Measurements from ENCODE around the gene PROB1.

Gene PROB1

DNA sequence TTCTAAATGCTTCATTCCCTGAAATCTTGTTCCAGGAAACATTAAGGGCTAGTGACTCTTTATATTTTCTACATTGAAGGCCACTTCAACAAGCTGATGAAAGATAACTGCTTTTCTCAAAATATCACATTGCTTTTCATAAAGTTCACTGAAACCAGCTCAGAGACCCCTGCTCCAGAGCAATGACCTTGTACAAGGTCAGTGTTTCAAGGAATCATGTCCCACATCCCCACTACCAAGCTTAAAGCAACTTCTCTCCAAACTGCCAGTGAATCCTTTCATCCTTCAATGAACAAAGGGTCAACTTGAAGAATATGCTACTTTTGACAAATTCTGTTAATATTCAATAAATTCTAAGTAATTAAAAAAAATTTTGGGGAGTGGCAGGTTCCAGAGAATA lies 21.0 kb upstream of the PROB1 start:
- Histone ChIP-seq H4K91ac (ENCODE audit: low read depth, low read length) (no peak overlapping the region), H2AFZ (ENCODE audit: insufficient read depth, low read length, poor library complexity) (no peak overlapping the region), H3K4ac (ENCODE audit: low read depth, low read length) (no peak overlapping the region), H3K9me3 (ENCODE audit: insufficient read depth, low read depth, low read length) (no peaks in the 10 kb centered on the region), H3K4me3 (ENCODE audit: low read depth, low read length) (no peak overlapping the region), H2BK12ac (ENCODE audit: low read length) (no peak overlapping the region), H3K14ac (ENCODE audit: low read length) (no peak overlapping the region), H3K23ac (ENCODE audit: low read length) (no peak overlapping the region), H3K18ac (ENCODE audit: low read length) (no peak overlapping the region), H2BK5ac (ENCODE audit: low read depth, low read length, poor library complexity) (no peak overlapping the region), H3K79me2 (ENCODE audit: control insufficient read depth, insufficient read depth, low read length, poor library complexity) (no peaks in the 10 kb centered on the region), H2BK120ac (ENCODE audit: insufficient read depth, low read length, poor library complexity) (no peak overlapping the region), H3K27ac (ENCODE audit: low read depth, low read length) (no peak overlapping the region), H3K27me3 (ENCODE audit: insufficient read depth, low read length) (no peaks in the 10 kb centered on the region), H4K12ac (ENCODE audit: low read depth, low read length) (no peak overlapping the region), H2AK5ac (ENCODE audit: low read length) (no peak overlapping the region), H3K4me2 (ENCODE audit: low read length) (no peak overlapping the region), H4K8ac (ENCODE audit: low read depth, low read length) (no peak overlapping the region), H3K9ac (ENCODE audit: low read length) (no peak overlapping the region), H3K4me1 (ENCODE audit: control insufficient read depth in 1 of 2, insufficient read depth in 2 of 2, low read length in 2 of 2) (no peaks in the 10 kb centered on the region), H3K36me3 (ENCODE audit: control insufficient read depth in 1 of 2, insufficient read depth in 2 of 2, low read length in 2 of 2) (peaks cover 2 to 5% of the 10 kb centered on the region in 2 experiments), H3K79me1 (ENCODE audit: low read length) (no peaks in the 10 kb centered on the region)
- no peak for DNase-seq

DNA sequence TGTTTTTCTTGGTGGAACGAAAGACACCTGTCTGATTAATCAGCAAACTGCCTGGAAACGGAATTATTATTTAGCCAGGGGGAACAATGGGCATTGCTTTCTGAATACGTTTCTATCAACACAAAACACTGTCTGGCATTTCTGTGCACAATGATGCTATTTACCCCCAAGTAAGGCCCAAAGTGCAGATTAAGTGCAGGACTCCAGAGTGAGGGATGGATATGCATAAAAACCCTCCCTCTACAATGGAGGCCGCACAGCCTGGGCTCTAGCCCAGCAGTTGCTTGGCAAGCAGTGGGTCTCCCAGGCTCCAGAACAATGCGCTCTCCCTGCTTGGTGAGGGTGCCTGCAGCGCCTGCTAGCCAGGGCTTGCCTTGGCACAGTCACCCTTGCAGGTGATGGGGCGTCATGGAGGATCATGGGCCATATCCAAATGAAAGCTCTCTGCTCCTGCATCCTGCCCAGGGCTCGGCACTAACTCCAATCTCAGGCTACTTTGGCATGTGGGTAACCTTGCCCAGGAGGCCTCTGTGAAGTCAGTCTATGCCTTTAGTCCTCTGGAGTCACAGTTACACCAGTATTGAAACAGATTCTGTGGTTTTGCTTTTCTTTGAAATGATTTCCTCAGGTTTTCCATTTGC lies 20.4 kb upstream of the PROB1 start:
- Histone ChIP-seq H3K23ac (ENCODE audit: low read length) (no peak overlapping the region), H3K4me2 (ENCODE audit: low read length) (no peak overlapping the region), H3K9ac (ENCODE audit: low read length) (no peak overlapping the region), H4K12ac (ENCODE audit: low read depth, low read length) (no peak overlapping the region), H3K18ac (ENCODE audit: low read length) (no peak overlapping the region), H2BK5ac (ENCODE audit: low read depth, low read length, poor library complexity) (no peak overlapping the region), H3K9me3 (ENCODE audit: insufficient read depth, low read depth, low read length) (no peaks in the 10 kb centered on the region), H3K4me1 (ENCODE audit: control insufficient read depth in 1 of 2, insufficient read depth in 2 of 2, low read length in 2 of 2) (no peaks in the 10 kb centered on the region), H4K8ac (ENCODE audit: low read depth, low read length) (no peak overlapping the region), H3K4ac (ENCODE audit: low read depth, low read length) (no peak overlapping the region), H3K27ac (ENCODE audit: low read depth, low read length) (no peak overlapping the region), H3K79me1 (ENCODE audit: low read length) (no peaks in the 10 kb centered on the region), H3K27me3 (ENCODE audit: insufficient read depth, low read length) (no peaks in the 10 kb centered on the region), H2AFZ (ENCODE audit: insufficient read depth, low read length, poor library complexity) (no peak overlapping the region), H3K14ac (ENCODE audit: low read length) (no peak overlapping the region), H2BK120ac (ENCODE audit: insufficient read depth, low read length, poor library complexity) (no peak overlapping the region), H3K36me3 (ENCODE audit: control insufficient read depth in 1 of 2, insufficient read depth in 2 of 2, low read length in 2 of 2) (peaks cover 2 to 5% of the 10 kb centered on the region in 2 experiments), H3K79me2 (ENCODE audit: control insufficient read depth, insufficient read depth, low read length, poor library complexity) (no peaks in the 10 kb centered on the region), H2BK12ac (ENCODE audit: low read length) (no peak overlapping the region), H3K4me3 (ENCODE audit: low read depth, low read length) (no peak overlapping the region), H2AK5ac (ENCODE audit: low read length) (no peak overlapping the region), H4K91ac (ENCODE audit: low read depth, low read length) (no peak overlapping the region)
- DNase-seq, result no peak
- WGBS (ENCODE audit: extremely low coverage, insufficient coverage, insufficient read length), result no CpG with 5 or more reads among the region's 8 CpGs

DNA sequence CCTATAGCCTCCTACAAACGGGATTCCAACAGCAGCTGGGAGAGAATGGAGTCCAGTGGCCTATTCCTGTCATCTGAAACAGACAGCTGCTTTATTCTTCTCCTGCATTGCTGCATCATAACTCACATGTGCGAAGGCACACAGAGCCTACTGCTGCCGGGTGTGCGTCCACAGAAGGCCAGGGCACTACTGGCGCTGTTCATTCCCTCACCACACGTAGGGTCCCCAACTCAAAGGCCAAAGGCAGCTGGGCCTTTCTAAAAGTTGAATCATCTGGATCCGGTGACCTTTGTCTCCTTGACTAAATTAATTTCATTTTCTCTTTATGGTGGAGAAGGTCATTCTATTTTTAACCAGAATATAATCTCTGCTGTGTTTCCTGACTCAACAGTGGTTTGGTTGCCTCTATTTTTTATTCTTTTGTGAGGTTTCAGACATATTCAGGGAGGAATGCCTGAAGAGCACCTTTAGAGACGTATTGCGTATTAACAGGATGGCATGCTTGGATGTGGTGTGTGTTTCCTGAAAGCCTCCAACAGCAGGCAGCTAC lies 19.8 kb upstream of the PROB1 start:
- Histone ChIP-seq H2BK5ac (ENCODE audit: low read depth, low read length, poor library complexity) (no peak overlapping the region), H3K4me2 (ENCODE audit: low read length) (no peak overlapping the region), H2AFZ (ENCODE audit: insufficient read depth, low read length, poor library complexity) (no peak overlapping the region), H4K91ac (ENCODE audit: low read depth, low read length) (no peak overlapping the region), H3K27me3 (ENCODE audit: insufficient read depth, low read length) (no peaks in the 10 kb centered on the region), H3K4me3 (ENCODE audit: low read depth, low read length) (no peak overlapping the region), H3K9me3 (ENCODE audit: insufficient read depth, low read depth, low read length) (no peaks in the 10 kb centered on the region), H3K4ac (ENCODE audit: low read depth, low read length) (no peak overlapping the region), H4K12ac (ENCODE audit: low read depth, low read length) (no peak overlapping the region), H3K18ac (ENCODE audit: low read length) (no peak overlapping the region), H3K4me1 (ENCODE audit: control insufficient read depth in 1 of 2, insufficient read depth in 2 of 2, low read length in 2 of 2) (no peaks in the 10 kb centered on the region), H3K79me1 (ENCODE audit: low read length) (no peaks in the 10 kb centered on the region), H3K9ac (ENCODE audit: low read length) (no peak overlapping the region), H4K8ac (ENCODE audit: low read depth, low read length) (no peak overlapping the region), H2AK5ac (ENCODE audit: low read length) (no peak overlapping the region), H2BK12ac (ENCODE audit: low read length) (no peak overlapping the region), H3K36me3 (ENCODE audit: control insufficient read depth in 1 of 2, insufficient read depth in 2 of 2, low read length in 2 of 2) (peaks cover 2 to 5% of the 10 kb centered on the region in 2 experiments), H3K23ac (ENCODE audit: low read length) (no peak overlapping the region), H3K79me2 (ENCODE audit: control insufficient read depth, insufficient read depth, low read length, poor library complexity) (no peaks in the 10 kb centered on the region), H3K14ac (ENCODE audit: low read length) (no peak overlapping the region), H3K27ac (ENCODE audit: low read depth, low read length) (no peak overlapping the region), H2BK120ac (ENCODE audit: insufficient read depth, low read length, poor library complexity) (no peak overlapping the region)
- DNase-seq, result no peak
- no CpG with 5 or more reads among the region's 9 CpGs for WGBS (ENCODE audit: extremely low coverage, insufficient coverage, insufficient read length)

DNA sequence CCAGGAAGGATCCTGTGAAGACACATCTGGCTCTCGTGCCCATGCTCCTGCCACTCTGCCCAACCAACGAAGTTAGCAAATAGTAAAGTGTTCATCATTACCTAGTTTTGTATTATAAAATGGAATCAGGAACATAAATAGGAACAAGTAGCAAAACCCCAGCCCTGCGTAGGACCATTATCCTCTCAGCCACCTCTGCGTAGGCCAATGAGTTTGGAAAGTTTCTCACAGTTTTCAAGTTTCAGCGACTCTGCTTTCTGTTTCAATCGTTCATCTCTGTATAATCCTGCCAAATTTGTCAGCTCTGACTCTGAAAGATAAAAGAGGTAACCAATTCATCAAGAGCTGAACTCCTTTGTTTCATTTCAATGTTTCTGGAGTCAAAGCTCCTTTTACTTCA lies 19.1 kb upstream of the PROB1 start:
- Histone ChIP-seq H3K27ac (ENCODE audit: low read depth, low read length) (no peak overlapping the region), H4K91ac (ENCODE audit: low read depth, low read length) (no peak overlapping the region), H4K12ac (ENCODE audit: low read depth, low read length) (no peak overlapping the region), H3K23ac (ENCODE audit: low read length) (no peak overlapping the region), H3K14ac (ENCODE audit: low read length) (no peak overlapping the region), H3K18ac (ENCODE audit: low read length) (no peak overlapping the region), H2BK120ac (ENCODE audit: insufficient read depth, low read length, poor library complexity) (no peak overlapping the region), H3K36me3 (ENCODE audit: control insufficient read depth in 1 of 2, insufficient read depth in 2 of 2, low read length in 2 of 2) (peaks cover 0 to 2% of the 10 kb centered on the region in 2 experiments), H3K27me3 (ENCODE audit: insufficient read depth, low read length) (no peaks in the 10 kb centered on the region), H3K9ac (ENCODE audit: low read length) (no peak overlapping the region), H3K4me3 (ENCODE audit: low read depth, low read length) (no peak overlapping the region), H4K8ac (ENCODE audit: low read depth, low read length) (no peak overlapping the region), H2AFZ (ENCODE audit: insufficient read depth, low read length, poor library complexity) (no peak overlapping the region), H3K4ac (ENCODE audit: low read depth, low read length) (no peak overlapping the region), H3K9me3 (ENCODE audit: insufficient read depth, low read depth, low read length) (no peaks in the 10 kb centered on the region), H3K79me1 (ENCODE audit: low read length) (no peaks in the 10 kb centered on the region), H2BK12ac (ENCODE audit: low read length) (no peak overlapping the region), H3K4me1 (ENCODE audit: control insufficient read depth in 1 of 2, insufficient read depth in 2 of 2, low read length in 2 of 2) (no peaks in the 10 kb centered on the region), H2AK5ac (ENCODE audit: low read length) (no peak overlapping the region), H3K79me2 (ENCODE audit: control insufficient read depth, insufficient read depth, low read length, poor library complexity) (no peaks in the 10 kb centered on the region), H2BK5ac (ENCODE audit: low read depth, low read length, poor library complexity) (no peak overlapping the region), H3K4me2 (ENCODE audit: low read length) (no peak overlapping the region)
- no CpG with 5 or more reads among the region's 6 CpGs for WGBS (ENCODE audit: extremely low coverage, insufficient coverage, insufficient read length)
- DNase-seq, result no peak

Data from trophoblast cell (in vitro differentiated cells and primary cell).